ENCODE measurements around the gene ATP8B4.

DNA sequence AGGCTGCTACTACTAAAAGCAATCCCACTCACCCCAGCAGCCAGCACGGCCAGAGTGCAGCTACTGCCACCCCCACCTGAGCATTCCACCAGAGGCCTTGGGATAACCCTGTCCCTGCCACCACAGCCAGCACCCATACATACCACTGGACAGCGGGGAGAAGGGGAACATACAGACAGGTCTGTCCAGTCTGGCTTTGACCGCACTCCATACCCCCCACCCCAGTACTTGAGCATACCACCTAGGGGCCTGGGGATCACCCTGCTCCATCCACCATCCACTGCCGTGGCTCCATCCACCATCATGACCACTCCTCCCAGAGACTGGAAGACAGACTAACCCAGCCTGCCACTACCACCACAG lies 210.1 kb downstream of the ATP8B4 start:
- TF ChIP-seq POLR2A (IDR thresholded peaks at IDR 0.05; ENCODE audit: low read length) (no peak), GATA1 (IDR thresholded peaks at IDR 0.05; ENCODE audit: low read depth, low read length) (no peak)

All from erythroblast (primary cell).